K562 (cell line): ENCODE results near the gene MAP1LC3A. TPM values are rescaled to one million over a fixed set of nuclear protein-coding genes. Genes with fewer than 3 reads are reported as not detected.
A peak's percentile ranks its signal among the peaks of the same experiment; 100 is the strongest.

Source experiments
- ADNP ChIP-seq: fragments of 200-800 bp; sonication (Bioruptor generic); IDR thresholded peaks from 2 replicates; pipeline ENCODE4 v1.6.1; 2016; ENCODE audit warnings: missing genetic modification characterization, missing compliant biosample characterization
- ARID1B ChIP-seq: fragments of 450-650 bp; IDR thresholded peaks from 2 replicates; pipeline ENCODE4 v1.6.1; 2016; ENCODE audit warnings: antibody characterized with exemption, mild to moderate bottlenecking, inconsistent platforms
- BHLHE40 ChIP-seq: IDR thresholded peaks from 2 replicates; pipeline ENCODE4 v1.6.1; 2011; ENCODE audit warnings: low read length, improper control_type of control experiment
- BRCA1 ChIP-seq, 2 experiments: fragments of 450-650 bp in 1 of 2; sonication (generic) in 1 of 2; formaldehyde crosslinking in 1 of 2; IDR thresholded peaks; 2 replicates each; pipeline versions ENCODE4 v1.5.0 to v1.6.1; 2017 to 2020; ENCODE audit warnings: mild to moderate bottlenecking in 1 of 2, missing genetic modification reagents in 1 of 2
- CBX1 ChIP-seq: sonication (generic); IDR thresholded peaks from 2 replicates; pipeline ENCODE4 v1.6.1; 2016; ENCODE audit warnings: antibody characterized with exemption, low read depth, mild to moderate bottlenecking
- CBX3 ChIP-seq, 2 experiments: IDR thresholded peaks; 1 replicate in 1 of 2; 2 replicates in 1 of 2; pipeline ENCODE4 v1.6.1; 2012; ENCODE audit warnings: inconsistent platforms in 2 of 2, low read length in 2 of 2, borderline replicate concordance in 1 of 2, control low read depth in 1 of 2
- E2F1 ChIP-seq: sonication (generic); formaldehyde crosslinking; IDR thresholded peaks from 2 replicates; pipeline ENCODE4 v1.8.1; 2023; ENCODE audit warnings: mild to moderate bottlenecking, missing genetic modification reagents, moderate library complexity
- ESRRA ChIP-seq: fragments of 450-650 bp; IDR thresholded peaks from 2 replicates; pipeline ENCODE4 v1.6.1; 2014; ENCODE audit warnings: low read depth, mild to moderate bottlenecking, moderate library complexity, borderline replicate concordance
- FOXP1 ChIP-seq: sonication (generic); formaldehyde crosslinking; IDR thresholded peaks from 2 replicates; pipeline ENCODE4 v1.8.0; 2022; ENCODE audit warnings: mild to moderate bottlenecking, missing genetic modification reagents
- IFI16 ChIP-seq: fragments of 250-450 bp; sonication (Bioruptor Pico); IDR thresholded peaks from 2 replicates; pipeline ENCODE4 v2.1.2; 2022; ENCODE audit warnings: mild to moderate bottlenecking, inconsistent platforms
- KDM1A ChIP-seq, 2 experiments: fragments of 450-650 bp; IDR thresholded peaks; 2 replicates each; pipeline ENCODE4 v1.6.1; 2016; ENCODE audit warnings: mild to moderate bottlenecking in 2 of 2
- MYNN ChIP-seq, 2 experiments: sonication (generic); formaldehyde crosslinking in 1 of 2; IDR thresholded peaks; 2 replicates each; pipeline versions ENCODE4 v1.5.0 to v1.6.1; 2016 to 2020; ENCODE audit warnings: antibody characterized with exemption in 1 of 2, missing genetic modification reagents in 1 of 2
- NFE2 ChIP-seq: IDR thresholded peaks from 2 replicates; pipeline ENCODE4 v1.6.1; 2014; ENCODE audit warnings: antibody characterized with exemption, low read depth
- RAD51 ChIP-seq: fragments of 450-650 bp; IDR thresholded peaks from 2 replicates; pipeline ENCODE4 v1.7.1; 2016; ENCODE audit warnings: low read depth, mild to moderate bottlenecking, borderline replicate concordance
- SMARCA5 ChIP-seq: fragments of 450-650 bp; IDR thresholded peaks from 2 replicates; pipeline ENCODE4 v1.6.1; 2016
- SP1 ChIP-seq: sonication (generic); formaldehyde crosslinking; IDR thresholded peaks from 2 replicates; pipeline ENCODE4 v1.8.1; 2022; ENCODE audit warnings: mild to moderate bottlenecking, missing genetic modification reagents
- SPI1 ChIP-seq: IDR thresholded peaks from 2 replicates; pipeline ENCODE4 v1.6.1; 2011; ENCODE audit warnings: low read depth, low read length, control low read depth, borderline replicate concordance
- TEAD4 ChIP-seq, 2 experiments: sonication (generic) in 1 of 2; formaldehyde crosslinking in 1 of 2; IDR thresholded peaks; 2 replicates each; pipeline versions ENCODE4 v1.6.1 to v1.8.0; 2012 to 2022; ENCODE audit warnings: borderline replicate concordance in 1 of 2, inconsistent platforms in 1 of 2, low read length in 1 of 2, mild to moderate bottlenecking in 1 of 2, missing genetic modification reagents in 1 of 2
- ZBTB49 ChIP-seq: sonication (generic); formaldehyde crosslinking; IDR thresholded peaks from 2 replicates; pipeline ENCODE4 v1.8.0; 2022; ENCODE audit warnings: missing genetic modification reagents, mild to moderate bottlenecking, borderline replicate concordance
- ZBTB9 ChIP-seq: fragments of 450-650 bp; formaldehyde crosslinking; IDR thresholded peaks from 2 replicates; pipeline ENCODE4 v1.4.0; 2020; ENCODE audit warnings: mild to moderate bottlenecking, moderate library complexity
- ZNF280B ChIP-seq: fragments of 250-450 bp; sonication (Bioruptor Pico); IDR thresholded peaks from 2 replicates; pipeline ENCODE4 v1.5.1; 2021; ENCODE audit warnings: mild to moderate bottlenecking
- ZNF384 ChIP-seq: IDR thresholded peaks from 2 replicates; pipeline ENCODE4 v1.6.1; 2012; ENCODE audit warnings: low read depth, low read length, improper control_type of control experiment
- polyA plus RNA-seq, 8 experiments: library from polyadenylated mRNA; depleted of rRNA in 4 of 8; stranded (reverse) in 5 of 8; unstranded in 3 of 8; fragments of >200 nt; fragmentation: Nextera tagmentation in 2 of 8; fragmentation: Illumina TruSeq in 1 of 8; extraction: Ambion mirVana in 2 of 8; extraction: Trizol in 1 of 8; gene quantifications; 2 replicates each; pipeline versions ENCODE4 v1.2.1 to v1.2.3, GENCODE V29; 2011 to 2014; ENCODE audit warnings: inconsistent platforms in 1 of 8, missing spikeins in 1 of 8
- total RNA-seq, 7 experiments: library from RNA; depleted of rRNA in 6 of 7; stranded (reverse); fragments of >200 nt in 6 of 7; fragmentation: Illumina TruSeq in 2 of 7; extraction: Trizol in 2 of 7; gene quantifications; 2 replicates each; pipeline versions ENCODE4 v1.2.1 to v1.2.3, GENCODE V29; 2011 to 2021; ENCODE audit warnings: low replicate concordance in 1 of 7

The MAP1LC3A gene
- total and polyA plus RNA-seq, 9 of the 15 experiments (the other 6 are each of a cell fraction or from before 2014, with no cell fraction given) = 0.27 to 0.38 TPM; not detected in 7

- TF ChIP-seq ESRRA (no peak), ZNF384 (no peak), IFI16 (CRISPR knock-in tag) (no peak), SPI1 (peak; percentile 88), NFE2 (peak; percentile 51; the same call in 1 of the 2 replicates), MYNN (IDR thresholded peaks at IDR 0.05) (0 out of 2 replicates have a peak, but pooled peaks have one; percentile 21), MYNN (CRISPR knock-in tag; IDR thresholded peaks at IDR 0.05) (no peak), BHLHE40 (peak; percentile 74), TEAD4 (IDR thresholded peaks at IDR 0.05; ENCODE audit: low read length) (no peak; the same call in 1 of the 2 replicates), TEAD4 (CRISPR knock-in tag; IDR thresholded peaks at IDR 0.05; ENCODE audit: borderline replicate concordance) (no peak), ARID1B (peak; percentile 68), SMARCA5 (no peak), SP1 (CRISPR knock-in tag) (0 out of 2 replicates have a peak, but pooled peaks have one; percentile 43), E2F1 (CRISPR knock-in tag) (no peak), CBX1 (no peak), BRCA1 (IDR thresholded peaks at IDR 0.05) (no peak), BRCA1 (CRISPR knock-in tag; IDR thresholded peaks at IDR 0.05) (0 out of 2 replicates have a peak, but pooled peaks have one; percentile 55), ADNP (tag) (0 out of 2 replicates have a peak, but pooled peaks have one; percentile 7), ZBTB49 (no peak), ZNF280B (CRISPR knock-in tag) (no peak), KDM1A (IDR thresholded peaks at IDR 0.05) (0 out of 4 replicates have a peak, but pooled peaks of 1 of the 2 experiments have one; percentile 17), ZBTB9 (CRISPR knock-in tag) (no peak), FOXP1 (CRISPR knock-in tag) (0 out of 2 replicates have a peak, but pooled peaks have one; percentile 34), RAD51 (peak; percentile 52; the same call in 1 of the 2 replicates), CBX3 (IDR thresholded peaks at IDR 0.05; ENCODE audit: borderline replicate concordance in 1 of 2, low read length in 2 of 2) (0 out of 3 replicates have a peak, but pooled peaks of 1 of the 2 experiments have one; percentile 27)
These were observed 9.1 kb upstream of the MAP1LC3A start (continued) for GRCh38 chr20:34549291-34549928.
